ENCODE results near the gene CD58.
A peak's percentile ranks its signal among the peaks of the same experiment; 100 is the strongest.

The CD58 gene

DNA sequence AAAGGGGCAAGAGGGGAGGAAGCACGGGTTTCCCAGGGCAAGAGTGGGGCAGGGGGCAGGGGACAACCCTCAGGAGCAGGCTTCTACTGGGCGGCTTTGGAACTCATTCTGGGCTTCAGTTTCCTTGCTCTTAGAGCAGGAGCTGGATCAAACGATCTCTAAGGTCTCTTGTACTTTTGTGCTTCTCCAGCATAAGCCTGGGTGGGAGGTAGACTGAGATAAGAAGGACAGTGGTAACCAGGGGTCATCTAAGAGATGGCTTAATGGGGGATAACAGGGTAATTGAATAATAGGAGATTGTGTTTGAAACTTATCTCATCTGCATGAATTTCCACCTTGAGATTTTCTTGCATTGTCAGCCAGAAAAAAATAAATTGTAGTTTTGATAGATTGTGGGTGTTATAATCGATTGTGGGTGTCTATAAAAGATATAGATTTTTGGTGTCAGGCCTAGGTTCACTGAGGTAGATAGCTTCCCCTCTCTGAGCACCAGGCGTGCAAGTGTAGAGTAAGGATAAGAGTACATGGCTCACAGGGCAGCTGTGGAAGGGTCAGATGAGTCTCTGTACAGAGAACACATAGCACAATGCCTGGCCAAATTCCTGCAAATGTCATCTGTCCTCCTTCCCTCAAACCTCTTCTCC is 68.0 kb downstream of the CD58 start:
- no peak for ATAC-seq
- no peak for DNase-seq
- Mint-ChIP-seq H3K9me3 (no peaks in the 10 kb centered on the region), H3K4me1 (peaks cover 70% of the 10 kb centered on the region), H3K27ac (no peak overlapping the region), H3K27me3 (no peaks in the 10 kb centered on the region), H3K4me3 (no peak overlapping the region)

DNA sequence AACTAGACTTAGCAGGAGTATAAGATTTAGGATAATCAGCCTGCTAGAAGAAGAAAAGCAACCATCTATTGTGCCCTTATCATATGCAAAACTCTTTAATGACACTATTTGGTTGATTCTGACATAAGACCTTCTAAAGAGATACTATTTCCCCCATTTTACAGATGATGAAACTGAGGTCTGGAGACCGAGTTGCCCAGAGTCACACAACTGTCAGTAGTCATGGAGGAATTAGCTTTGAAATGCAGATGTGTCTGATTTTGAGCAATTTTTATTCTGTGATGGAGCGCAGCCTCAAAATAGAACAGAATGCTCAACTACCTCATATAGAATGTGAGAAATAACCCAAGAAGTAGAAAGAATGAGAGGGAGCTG is 69.0 kb downstream of the CD58 start:
- H3K9me3 Mint-ChIP-seq: no peaks in the 10 kb centered on the region
- no peak for DNase-seq
- H3K27ac Mint-ChIP-seq: no peak overlapping the region
- H3K27me3 Mint-ChIP-seq: no peaks in the 10 kb centered on the region
- ATAC-seq: no peak
- H3K4me3 Mint-ChIP-seq: no peak overlapping the region
- H3K4me1 Mint-ChIP-seq: peaks cover 76% of the 10 kb centered on the region

DNA sequence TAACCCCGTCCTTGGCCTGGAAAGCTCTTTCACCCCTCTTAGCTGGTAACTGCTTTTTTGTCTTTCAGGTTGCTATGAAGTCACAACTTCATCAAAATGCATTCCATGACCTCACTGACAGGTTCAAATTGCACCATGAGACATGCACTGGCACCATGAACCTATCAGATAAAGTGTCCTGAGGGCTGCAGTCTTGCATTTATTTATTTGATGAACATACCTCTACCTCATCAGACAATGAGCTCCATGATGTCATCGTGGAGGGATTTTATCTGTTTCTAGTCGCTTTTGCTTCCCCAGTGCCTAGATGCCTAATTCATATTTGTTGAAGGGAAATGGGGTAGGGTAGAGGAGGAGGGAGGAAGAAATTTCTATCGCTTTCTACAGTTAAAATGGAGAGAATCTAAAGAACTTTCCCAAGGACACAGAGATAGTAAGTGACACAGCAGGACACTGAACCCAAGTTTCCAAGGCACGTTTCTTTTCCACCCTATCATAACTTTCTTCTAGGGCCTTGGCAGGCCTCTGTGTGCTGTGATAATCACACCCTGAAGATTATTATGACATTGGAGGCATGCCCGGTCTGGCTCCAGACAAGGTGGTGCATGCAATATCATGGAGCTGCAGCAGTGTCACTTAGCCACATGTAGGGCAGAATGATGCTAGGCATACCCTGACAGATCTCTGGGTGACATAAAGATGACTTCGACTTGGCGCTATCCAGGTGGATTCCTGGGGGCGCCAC is 69.5 kb downstream of the CD58 start:
- Mint-ChIP-seq H3K9me3 (no peaks in the 10 kb centered on the region), H3K27me3 (no peaks in the 10 kb centered on the region), H3K4me3 (no peak overlapping the region), H3K27ac (no peak overlapping the region), H3K4me1 (peaks cover 76% of the 10 kb centered on the region)
- no peak for ATAC-seq
- no peak for DNase-seq

DNA sequence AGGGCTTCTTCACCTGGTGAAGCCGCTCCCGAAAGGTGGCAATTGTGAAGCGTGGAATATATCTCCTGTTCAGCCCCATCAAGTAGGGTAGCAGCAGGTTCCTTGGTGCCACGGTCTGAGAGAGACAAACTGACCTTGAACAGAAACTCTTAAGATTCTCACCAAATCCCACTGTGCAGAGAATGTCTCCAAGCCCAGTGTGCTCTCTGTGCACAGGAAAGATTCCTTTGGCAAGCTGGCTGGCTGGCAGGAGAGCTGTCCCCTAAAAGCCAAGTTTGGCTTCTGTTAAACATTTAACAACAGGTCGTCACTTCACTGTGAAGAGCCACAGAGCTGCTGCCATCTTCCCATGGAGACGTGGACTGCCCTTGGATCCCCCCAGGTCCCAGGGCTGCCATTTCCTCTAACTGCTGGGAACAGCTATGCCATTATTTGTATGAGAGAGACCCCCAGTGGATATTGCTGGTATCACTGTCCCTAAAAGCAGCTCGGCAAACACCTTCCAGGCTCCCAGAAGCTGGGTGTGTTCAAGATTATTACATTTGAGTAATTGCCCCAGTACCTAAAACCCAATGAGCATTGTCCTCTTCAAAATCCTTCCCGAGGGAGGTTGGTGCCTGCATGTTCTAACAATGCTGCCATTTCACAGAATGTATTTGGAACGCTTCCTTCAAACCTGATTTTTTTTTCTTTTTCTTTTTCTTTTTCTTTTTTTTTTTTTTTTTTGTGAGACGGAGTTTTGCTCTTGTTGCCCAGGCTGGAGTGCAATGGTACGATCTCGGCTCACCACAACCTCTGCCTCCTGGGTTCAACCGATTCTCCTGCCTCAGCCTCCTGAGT is 71.8 kb downstream of the CD58 start:
- Mint-ChIP-seq H3K27ac (no peak overlapping the region), H3K27me3 (no peaks in the 10 kb centered on the region), H3K4me1 (peaks cover 53% of the 10 kb centered on the region), H3K4me3 (no peak overlapping the region), H3K9me3 (no peaks in the 10 kb centered on the region)
- DNase-seq (peak; percentile 51 to 52), ATAC-seq (peak; percentile 60)

DNA sequence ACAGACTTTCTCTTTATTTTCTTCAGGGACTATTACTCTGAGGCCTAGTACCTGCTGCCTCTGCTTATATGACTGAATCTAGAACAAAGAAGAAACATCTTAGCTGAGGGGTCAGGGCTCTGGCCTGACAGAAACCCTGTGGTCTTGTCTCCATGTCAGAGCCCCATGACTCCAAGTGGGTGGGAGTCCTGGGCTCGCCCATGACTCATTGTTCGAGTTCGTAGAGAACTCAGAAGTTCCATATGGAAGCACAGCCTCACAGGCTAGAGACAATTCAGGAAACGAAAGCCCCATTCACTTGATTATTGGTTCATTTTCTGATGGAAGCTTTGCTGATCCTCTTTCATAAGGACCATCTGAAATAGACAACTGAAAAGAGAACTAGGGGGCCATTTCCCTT is 73.2 kb downstream of the CD58 start:
- H3K9me3 Mint-ChIP-seq: no peaks in the 10 kb centered on the region
- H3K27me3 Mint-ChIP-seq: no peaks in the 10 kb centered on the region
- DNase-seq (no peak), ATAC-seq (no peak)
- H3K4me1 Mint-ChIP-seq: peaks cover 41% of the 10 kb centered on the region
- H3K4me3 Mint-ChIP-seq: no peak overlapping the region
- no peak overlapping the region for H3K27ac Mint-ChIP-seq

DNA sequence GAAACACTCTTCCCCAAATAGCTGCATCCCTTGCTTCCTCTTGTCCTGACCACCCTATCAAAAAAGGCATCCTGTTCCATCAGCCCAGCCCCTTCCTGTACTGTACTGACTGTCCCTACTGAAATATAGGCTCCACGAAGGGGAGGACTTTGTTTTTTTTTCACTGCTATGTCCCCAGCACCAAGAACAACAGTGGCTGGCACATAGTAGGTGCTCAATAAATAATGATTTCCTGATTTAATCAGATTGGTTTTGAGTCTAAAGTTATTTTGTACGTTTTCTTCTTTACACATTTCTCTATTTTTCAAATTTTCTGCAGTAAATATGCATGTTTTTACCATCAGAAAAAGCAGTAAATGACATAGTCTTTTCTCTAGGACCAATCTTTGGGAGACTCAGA is 73.9 kb downstream of the CD58 start:
- Mint-ChIP-seq H3K4me3 (no peak overlapping the region), H3K27me3 (no peaks in the 10 kb centered on the region), H3K9me3 (no peaks in the 10 kb centered on the region), H3K4me1 (peaks cover 41% of the 10 kb centered on the region), H3K27ac (peak overlapping the region in 1 of 2 donors; percentile 66)
- ATAC-seq: no peak
- DNase-seq: no peak

DNA sequence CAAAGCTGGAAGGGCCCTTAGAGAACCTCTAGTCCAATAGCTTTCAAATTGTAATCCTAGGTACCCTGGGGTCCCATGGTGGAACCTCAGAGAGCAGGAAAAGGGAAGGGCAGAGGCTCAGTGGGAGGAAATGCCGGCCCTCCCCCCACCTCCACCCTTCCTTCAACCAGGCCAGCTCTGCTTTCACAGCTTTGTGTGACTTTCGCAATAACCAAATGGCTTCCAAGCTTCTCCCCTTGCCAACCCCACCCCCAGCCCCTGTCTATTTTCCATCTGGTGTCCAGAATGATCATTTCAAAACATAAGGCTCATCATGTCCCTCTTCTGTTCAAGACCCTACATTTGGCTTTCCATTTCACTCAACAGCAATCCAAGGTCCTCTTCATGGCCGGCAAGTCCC is 74.4 kb downstream of the CD58 start:
- Mint-ChIP-seq H3K27ac (no peak overlapping the region), H3K4me3 (no peak overlapping the region), H3K4me1 (peaks cover 41% of the 10 kb centered on the region), H3K27me3 (no peaks in the 10 kb centered on the region), H3K9me3 (no peaks in the 10 kb centered on the region)
- ATAC-seq: no peak
- DNase-seq: no peak

DNA sequence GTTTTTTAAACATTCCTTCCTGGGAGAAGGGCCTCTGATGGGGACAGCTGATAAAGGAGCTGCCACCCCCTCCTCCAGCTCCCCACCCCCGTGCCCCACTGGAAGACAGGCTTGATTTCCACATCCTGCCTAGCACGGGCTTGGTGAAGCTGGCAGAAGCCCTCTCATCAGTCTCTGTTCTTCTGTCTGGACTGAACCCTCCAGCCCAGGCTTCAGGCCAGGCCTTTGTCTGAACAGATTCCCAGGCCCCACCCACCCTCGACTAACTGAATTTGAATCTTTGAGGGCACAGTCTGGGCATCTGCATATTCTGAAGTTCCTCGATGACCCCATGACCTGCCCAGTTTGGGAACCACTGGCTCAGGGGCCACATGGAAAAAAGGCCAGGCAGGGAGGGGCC is 75.3 kb downstream of the CD58 start:
- Mint-ChIP-seq H3K9me3 (no peaks in the 10 kb centered on the region), H3K27me3 (no peaks in the 10 kb centered on the region), H3K4me3 (no peak overlapping the region), H3K4me1 (peaks cover 41% of the 10 kb centered on the region), H3K27ac (no peak overlapping the region)
- DNase-seq: no peak
- ATAC-seq: no peak

DNA sequence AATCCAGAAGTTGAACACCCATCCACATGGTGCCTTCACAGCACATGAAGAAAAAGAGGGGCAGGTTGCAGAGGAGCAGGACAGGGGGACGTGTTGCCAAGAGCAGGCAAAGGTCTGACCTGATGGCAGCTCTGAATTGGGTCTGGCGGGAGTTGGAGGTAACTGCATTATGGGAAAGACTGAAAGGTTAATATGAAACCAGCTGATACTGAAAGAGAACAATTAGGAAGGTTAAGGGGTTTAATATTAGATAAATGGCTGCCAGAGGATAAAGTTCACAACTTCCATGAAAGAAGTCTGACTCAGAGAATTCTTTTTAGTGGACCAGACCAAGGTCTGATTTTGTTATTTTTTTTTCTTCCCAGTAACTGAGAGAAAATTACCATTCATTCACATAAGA is 76.1 kb downstream of the CD58 start:
- Mint-ChIP-seq H3K27ac (peak overlapping the region in 1 of 2 donors; percentile 82), H3K27me3 (no peaks in the 10 kb centered on the region), H3K4me3 (no peak overlapping the region), H3K9me3 (no peaks in the 10 kb centered on the region), H3K4me1 (peaks cover 39% of the 10 kb centered on the region)
- DNase-seq (no peak), ATAC-seq (no peak)

DNA sequence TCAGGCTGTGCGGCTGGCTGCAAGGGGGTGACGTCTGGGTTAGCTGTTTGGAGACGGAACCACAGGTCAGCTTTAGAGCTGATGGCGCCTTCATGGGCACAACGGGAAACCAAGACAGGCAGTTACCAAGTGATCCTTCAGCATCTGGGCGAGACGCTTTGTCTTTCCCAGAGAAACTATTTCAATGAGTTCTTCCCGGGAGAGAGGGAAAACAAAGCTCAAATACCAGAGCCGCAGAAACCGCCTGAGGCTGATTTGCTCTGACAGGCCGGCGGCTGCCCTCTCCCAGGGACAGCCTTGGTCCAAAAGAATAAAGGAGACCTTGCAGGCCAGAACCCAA is 76.5 kb downstream of the CD58 start:
- Mint-ChIP-seq H3K9me3 (no peaks in the 10 kb centered on the region), H3K27me3 (no peaks in the 10 kb centered on the region), H3K4me1 (peaks cover 36% of the 10 kb centered on the region), H3K27ac (no peak overlapping the region), H3K4me3 (no peak overlapping the region)
- DNase-seq: no peak
- ATAC-seq: no peak

DNA sequence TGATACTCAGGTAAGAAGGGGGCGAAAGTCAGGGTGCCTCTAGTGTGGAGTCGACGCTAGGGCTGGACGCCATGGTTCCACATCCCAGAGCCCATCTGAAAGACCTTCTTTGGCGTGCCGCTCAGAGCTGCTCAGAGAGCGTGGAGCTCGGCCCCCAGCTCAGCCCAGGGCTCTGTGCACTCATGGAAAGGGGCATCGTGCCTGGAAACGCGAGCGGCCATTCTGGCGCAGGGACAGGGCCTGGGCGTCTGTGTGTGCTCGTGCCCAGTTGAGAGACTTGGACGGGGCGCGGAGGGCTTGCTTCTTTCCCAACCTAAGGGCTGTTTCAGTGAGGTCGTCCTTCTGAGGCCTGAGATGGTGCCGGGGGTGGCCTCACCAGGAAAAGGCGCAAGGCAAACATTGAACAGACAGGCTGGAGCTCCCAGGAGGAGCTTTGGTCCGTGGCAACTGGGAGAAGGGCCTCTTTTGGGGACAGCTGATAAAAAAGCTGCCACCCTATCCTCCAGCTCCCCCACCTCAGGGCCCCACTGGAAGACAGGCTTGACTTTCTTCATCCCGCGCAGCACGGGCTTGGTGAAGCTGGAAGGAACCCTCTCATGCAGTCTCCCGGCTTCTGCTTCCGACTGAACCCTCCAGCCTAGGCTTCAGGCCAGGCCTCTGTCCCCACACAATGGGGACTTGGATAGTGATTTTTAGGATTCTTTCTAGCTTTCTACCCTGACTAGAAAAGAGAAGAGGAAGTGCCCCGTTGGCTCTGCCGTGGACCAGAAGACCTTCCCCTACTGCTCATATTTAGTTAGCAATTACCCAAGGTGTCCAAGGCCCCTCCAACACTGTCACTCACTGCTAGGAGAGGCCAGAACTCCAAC is 77.1 kb downstream of the CD58 start:
- Mint-ChIP-seq H3K27ac (no peak overlapping the region), H3K27me3 (no peaks in the 10 kb centered on the region), H3K4me3 (no peak overlapping the region), H3K4me1 (peaks cover 34% of the 10 kb centered on the region), H3K9me3 (no peaks in the 10 kb centered on the region)
- no peak for DNase-seq
- ATAC-seq: no peak

DNA sequence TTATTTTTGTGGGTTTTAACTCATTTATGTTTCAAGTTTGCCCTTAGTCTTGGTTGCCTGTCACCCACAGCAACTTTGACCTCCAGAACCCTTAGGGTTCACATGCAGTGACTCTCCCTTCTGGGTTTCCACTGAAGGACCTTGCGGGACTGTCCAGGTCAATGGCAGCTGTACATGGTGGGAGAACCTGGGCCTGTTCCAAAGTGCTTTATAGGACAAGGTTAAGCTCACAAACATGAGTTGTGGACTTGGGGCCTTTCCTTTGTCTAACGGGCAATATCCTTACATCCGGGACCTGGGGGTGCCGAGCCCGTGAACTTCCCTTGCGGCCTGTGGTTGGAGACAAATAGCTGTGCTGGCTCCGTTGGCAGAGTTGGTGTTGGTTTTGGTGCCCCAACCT is 77.8 kb downstream of the CD58 start:
- H3K27me3 Mint-ChIP-seq: peaks cover under 1% of the 10 kb centered on the region
- no peaks in the 10 kb centered on the region for H3K9me3 Mint-ChIP-seq
- ATAC-seq (no peak), DNase-seq (no peak)
- no peak overlapping the region for H3K27ac Mint-ChIP-seq
- H3K4me1 Mint-ChIP-seq: peaks cover 31% of the 10 kb centered on the region
- H3K4me3 Mint-ChIP-seq: no peak overlapping the region

DNA sequence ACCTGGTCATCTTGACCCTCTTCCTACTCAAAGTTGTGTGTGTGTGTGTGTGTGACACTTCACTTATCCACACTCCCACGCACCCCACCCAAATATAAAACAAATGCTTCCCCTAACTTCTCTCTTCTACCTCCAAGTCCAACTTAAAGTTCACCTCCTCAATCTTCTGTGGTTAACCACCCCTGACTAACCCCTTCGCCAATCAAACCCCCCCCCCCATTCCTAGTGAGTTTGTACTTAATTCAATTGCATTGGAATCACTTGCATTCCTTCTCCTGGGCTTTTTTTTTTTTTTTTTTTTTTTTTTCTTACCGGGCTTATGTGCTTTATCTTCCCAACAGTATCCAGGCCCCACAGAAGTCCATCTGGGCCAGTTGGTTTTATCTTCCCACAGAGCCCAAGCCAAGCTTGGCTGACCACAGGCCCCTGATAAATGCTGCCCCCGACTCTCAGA is 78.4 kb downstream of the CD58 start:
- H3K4me1 Mint-ChIP-seq: peaks cover 26% of the 10 kb centered on the region
- no peak overlapping the region for H3K4me3 Mint-ChIP-seq
- DNase-seq: no peak
- peak overlapping the region in 1 of 2 donors; percentile 49 for H3K27ac Mint-ChIP-seq
- no peak for ATAC-seq
- H3K9me3 Mint-ChIP-seq: no peaks in the 10 kb centered on the region
- H3K27me3 Mint-ChIP-seq: peaks cover 7% of the 10 kb centered on the region

DNA sequence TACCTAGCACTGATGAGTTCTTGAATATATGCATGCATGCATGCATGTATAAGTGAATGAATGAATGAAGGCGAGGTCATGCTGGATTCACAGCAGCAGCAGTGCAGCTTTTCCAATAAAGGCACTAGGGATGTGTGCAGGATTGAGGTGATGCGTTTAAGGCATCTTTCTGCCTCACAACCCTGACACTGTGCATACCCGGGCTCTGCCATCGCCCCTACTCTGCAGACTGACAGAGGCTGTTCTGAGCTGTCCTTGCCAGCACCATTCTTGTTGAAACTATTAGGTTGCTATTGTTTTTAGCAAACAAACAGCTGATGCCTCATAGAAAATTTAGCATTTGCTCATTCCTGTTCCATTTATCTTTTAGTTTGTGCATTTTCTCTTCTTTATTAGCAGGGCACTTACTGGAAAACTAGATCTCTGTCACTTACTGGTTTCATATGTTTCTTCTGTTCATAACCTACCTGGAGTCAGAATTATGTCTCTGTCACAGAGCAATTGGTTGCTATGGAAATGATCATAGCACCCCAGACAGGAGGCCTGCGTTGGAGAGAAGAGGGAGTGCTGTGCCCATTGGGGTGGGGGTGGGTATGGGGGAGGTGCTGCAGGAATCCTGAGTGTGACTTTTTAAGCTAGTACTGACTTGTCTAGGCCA is 79.0 kb downstream of the CD58 start:
- no peaks in the 10 kb centered on the region for H3K9me3 Mint-ChIP-seq

DNA sequence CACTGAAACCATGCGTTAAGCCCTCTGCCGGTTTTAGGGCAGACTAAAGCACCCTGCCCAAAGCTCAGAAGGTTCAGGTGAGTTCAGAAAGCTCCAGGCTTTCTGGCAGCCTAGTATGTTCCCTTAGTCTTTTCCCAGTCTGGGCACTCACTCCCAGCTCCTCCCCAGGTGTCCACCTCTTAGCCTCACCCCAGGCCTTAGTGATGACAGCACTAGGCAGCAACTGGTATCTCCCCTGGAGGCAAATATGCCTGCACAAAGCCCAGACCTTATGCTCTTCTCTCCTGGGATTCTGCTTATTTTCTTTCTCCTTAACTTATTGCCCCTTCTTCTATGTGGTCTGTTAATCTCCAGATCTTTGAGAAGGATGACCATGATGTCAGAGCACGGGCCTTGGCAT is 80.2 kb downstream of the CD58 start:
- Mint-ChIP-seq H3K4me1 (peaks cover 16% of the 10 kb centered on the region), H3K9me3 (no peaks in the 10 kb centered on the region), H3K27ac (no peak overlapping the region), H3K4me3 (no peak overlapping the region), H3K27me3 (peaks cover 8% of the 10 kb centered on the region)
- DNase-seq (no peak), ATAC-seq (no peak)

More for the DNA sequence above, 79.0 kb downstream of the CD58 start:
- H3K4me3 Mint-ChIP-seq: no peak overlapping the region
- ATAC-seq: no peak
- peak overlapping the region in 1 of 2 donors; percentile 49 for H3K27ac Mint-ChIP-seq
- H3K27me3 Mint-ChIP-seq: peaks cover 8% of the 10 kb centered on the region
- DNase-seq: no peak
- H3K4me1 Mint-ChIP-seq: peaks cover 20% of the 10 kb centered on the region
